Prostate gland (tissue), 2 donors: ENCODE results near the gene PLEKHM2.

Experiments
- POLR2AphosphoS5 ChIP-seq: sonication (generic); formaldehyde crosslinking; IDR thresholded peaks from one replicate; pipeline ENCODE4 v1.6.1; 2017; ENCODE audit warnings: antibody characterized with exemption
- TF ChIP-seq, protein P1 (sequence below), 4 experiments: fragments of 200-600 bp in 2 of 4; fragments of 450-650 bp in 2 of 4; sonication (generic) in 2 of 4; IDR thresholded peaks; 1 replicate in 3 of 4; 2 replicates in 1 of 4; pipeline ENCODE4 v1.5.1; 2016 to 2019; ENCODE audit warnings: antibody characterized with exemption in 4 of 4, mild to moderate bottlenecking in 2 of 4, moderate library complexity in 2 of 4

- TF ChIP-seq, protein P1, sequence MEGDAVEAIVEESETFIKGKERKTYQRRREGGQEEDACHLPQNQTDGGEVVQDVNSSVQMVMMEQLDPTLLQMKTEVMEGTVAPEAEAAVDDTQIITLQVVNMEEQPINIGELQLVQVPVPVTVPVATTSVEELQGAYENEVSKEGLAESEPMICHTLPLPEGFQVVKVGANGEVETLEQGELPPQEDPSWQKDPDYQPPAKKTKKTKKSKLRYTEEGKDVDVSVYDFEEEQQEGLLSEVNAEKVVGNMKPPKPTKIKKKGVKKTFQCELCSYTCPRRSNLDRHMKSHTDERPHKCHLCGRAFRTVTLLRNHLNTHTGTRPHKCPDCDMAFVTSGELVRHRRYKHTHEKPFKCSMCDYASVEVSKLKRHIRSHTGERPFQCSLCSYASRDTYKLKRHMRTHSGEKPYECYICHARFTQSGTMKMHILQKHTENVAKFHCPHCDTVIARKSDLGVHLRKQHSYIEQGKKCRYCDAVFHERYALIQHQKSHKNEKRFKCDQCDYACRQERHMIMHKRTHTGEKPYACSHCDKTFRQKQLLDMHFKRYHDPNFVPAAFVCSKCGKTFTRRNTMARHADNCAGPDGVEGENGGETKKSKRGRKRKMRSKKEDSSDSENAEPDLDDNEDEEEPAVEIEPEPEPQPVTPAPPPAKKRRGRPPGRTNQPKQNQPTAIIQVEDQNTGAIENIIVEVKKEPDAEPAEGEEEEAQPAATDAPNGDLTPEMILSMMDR (IDR thresholded peaks at IDR 0.05) = no peak
- no peak for TF ChIP-seq POLR2AphosphoS5
Measured at GRCh38 chr1:15768388-15768787, 84.3 kb downstream of the PLEKHM2 start.
